Activated CD8-positive, alpha-beta memory T cell treated with anti-CD3 and anti-CD28 coated beads, Interleukin-2, amount 50 U/mL, for 24 hours (primary cell): ENCODE data around the gene UCHL5.
"Not testable (repeated sequence)": the region's sequence is repeated elsewhere in the genome, so short reads cannot be mapped to it uniquely, and the experiment has no call there.

Experiments
- DNase-seq: peaks from one replicate; pipeline ENCODE4 v3.0.0-alpha.2; 2020; ENCODE audit errors: extremely low read depth

Gene UCHL5

DNA sequence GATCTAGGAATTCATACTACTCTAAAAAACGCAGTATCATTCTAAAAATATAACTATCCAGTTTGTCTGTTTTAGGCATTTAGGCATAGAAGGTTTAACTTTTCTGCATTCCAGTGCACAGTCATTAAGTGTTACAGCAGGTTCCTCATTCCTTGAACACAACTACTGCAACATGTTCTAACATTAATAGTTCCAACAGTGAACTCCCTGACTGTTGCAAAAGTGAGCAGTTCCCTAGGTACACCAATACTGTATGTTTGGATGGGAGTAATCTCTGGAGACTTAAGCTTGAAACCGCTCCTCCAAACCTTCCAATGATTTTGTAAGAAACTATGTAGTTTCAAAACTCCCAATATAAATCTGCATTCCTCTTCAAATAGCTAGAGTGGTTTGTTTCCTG lies 46.2 kb downstream of the UCHL5 start:
- no peak for DNase-seq

DNA sequence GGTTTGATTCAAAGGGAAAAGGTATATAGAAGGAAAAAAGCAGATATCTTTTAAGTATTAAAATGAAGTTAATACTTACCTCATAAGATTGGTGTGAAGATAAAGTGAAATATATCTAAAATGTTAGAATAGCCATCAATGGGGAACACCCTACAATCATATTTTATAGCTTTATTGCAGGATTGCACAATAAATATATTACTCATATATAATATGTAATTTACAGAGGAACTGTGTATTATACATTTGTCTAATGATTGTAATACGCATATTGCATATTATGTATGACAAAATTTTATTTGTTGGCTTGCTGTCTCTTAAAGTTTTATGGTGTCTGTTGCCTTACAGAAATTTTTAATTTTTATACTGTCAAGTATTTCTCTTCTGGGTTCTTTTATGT lies 47.8 kb downstream of the UCHL5 start:
- DNase-seq, result no peak

DNA sequence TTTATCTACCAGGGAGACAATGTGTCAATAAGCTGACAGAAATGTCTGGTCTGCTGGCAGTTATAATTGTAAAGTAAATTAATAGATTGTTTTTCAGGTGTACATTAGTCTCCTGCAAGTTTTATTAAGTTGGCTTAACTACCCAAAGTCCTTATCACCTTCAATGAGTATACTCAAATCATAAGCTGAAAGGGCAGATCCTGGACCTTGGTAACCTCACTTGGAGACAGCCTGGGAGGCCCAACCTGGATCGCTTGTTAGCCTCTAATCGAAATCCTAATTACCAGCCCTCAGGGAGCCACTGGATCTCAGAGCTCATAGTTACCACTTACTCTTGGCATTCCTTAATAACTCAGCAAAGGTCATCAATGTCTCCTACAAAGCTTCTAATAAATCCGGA lies 49.7 kb downstream of the UCHL5 start:
- no peak for DNase-seq

DNA sequence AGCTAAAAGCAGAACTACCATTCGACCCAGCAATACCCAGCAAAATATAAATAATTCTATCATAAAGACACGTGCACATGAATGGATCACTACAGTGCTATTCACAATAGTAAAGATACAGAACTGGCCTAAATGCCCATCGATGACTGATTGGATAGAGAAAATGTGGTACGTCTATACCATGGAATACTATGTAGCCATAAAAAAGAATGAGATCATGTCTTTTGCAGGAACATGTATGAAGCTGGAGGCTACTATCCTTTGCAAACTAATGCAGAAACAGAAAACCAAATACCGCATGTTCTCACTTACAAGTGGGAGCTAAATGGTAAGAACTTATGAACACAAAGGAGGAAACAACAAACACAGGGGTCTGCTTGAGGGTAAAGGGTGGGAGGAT lies 53.4 kb downstream of the UCHL5 start:
- DNase-seq, result no peak

DNA sequence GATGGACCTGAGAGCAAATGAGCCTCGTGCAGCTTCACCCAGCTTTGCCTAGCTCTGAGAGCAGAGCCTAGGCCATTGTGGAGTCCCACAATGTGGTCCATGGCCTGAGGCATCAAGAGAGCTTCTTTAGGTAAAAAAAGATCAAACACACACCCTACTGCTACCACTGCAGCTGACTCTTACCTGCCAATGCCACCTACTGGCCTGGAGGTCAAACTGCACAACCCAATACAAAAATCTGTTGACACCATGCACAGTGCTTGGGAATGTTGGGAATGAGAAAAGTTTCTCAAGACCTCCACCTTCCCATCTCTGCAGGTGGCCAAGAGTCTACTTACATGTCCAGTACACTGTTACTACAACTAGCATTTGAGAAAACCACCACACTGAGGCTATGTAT lies 60.6 kb downstream of the UCHL5 start:
- DNase-seq, result no peak

DNA sequence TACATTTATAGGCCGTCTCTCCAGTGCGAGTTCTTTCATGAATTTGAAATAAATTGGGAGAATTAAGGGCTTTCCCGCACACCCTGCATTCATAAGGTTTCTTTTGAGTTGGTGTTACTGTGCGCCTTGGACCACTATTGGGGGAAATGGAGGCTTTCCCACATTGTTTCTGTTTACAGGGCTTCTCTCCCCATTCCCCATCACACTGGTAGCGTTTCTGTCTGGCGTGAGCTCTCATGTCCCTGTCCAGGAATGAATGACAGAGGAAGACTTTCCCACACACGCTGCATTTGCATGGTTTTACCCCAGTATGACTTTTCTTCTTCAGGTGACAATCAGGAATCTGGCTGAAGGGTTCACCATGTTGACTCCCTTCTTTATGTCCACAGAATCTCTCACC lies 65.0 kb downstream of the UCHL5 start:
- DNase-seq, result no peak

DNA sequence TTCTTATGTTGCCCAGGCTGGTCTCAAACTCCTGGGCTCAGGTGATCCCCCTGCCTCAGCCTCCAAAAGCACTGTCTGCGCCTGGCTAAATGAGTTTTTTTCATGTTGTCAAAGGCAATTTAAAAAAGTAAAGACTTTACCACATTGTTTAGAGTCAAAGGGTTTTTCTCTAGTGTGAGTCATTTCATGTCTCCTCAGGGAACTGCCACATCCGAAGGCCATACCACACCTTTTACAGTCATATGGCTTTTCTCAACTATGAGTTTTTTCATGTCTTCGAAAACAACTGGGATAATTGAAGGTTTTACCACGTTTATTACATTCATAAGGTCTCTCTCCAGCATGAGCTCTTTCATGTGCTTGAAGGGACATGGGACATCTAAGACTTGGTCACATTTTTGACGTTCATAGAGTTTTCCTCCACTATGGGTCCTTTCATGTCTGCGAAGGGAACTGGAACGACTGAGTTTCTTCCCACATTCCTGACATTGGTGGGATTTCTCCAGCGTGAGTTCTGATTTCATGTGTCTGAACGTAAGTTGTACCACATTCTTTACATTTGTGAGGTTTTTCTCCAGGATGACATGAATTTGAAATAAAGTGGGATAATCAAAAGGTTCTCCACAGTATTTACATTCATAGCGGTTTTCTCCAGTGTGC lies 65.6 kb downstream of the UCHL5 start:
- no peak for DNase-seq

DNA sequence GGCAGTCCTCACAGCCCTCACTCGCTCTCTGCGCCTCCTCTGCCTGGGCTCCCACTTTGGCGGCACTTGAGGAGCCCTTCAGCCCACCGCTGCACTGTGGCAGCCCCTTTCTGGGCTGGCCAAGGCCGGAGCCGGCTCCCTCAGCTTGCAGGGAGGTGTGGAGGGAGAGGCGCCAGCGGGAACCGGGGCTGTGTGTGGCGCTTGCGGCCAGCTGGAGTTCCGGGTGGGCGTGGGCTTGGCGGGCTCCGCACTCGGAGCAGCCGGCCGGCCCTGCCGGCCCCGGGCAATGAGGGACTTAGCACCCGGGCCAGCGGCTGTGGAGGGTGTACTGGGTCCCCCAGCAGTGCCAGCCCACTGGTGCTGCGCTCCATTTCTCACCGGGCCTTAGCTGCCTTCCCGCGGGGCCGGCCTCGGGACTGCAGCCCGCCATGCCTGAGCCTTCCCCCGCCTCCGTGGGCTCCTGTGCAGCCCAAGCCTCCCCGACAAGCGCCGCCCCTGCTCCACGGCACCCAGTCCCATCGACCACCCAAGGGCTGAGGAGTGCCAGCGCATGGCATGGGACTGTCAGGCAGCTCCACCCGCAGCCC lies 72.3 kb downstream of the UCHL5 start:
- DNase-seq, result not testable (repeated sequence)

DNA sequence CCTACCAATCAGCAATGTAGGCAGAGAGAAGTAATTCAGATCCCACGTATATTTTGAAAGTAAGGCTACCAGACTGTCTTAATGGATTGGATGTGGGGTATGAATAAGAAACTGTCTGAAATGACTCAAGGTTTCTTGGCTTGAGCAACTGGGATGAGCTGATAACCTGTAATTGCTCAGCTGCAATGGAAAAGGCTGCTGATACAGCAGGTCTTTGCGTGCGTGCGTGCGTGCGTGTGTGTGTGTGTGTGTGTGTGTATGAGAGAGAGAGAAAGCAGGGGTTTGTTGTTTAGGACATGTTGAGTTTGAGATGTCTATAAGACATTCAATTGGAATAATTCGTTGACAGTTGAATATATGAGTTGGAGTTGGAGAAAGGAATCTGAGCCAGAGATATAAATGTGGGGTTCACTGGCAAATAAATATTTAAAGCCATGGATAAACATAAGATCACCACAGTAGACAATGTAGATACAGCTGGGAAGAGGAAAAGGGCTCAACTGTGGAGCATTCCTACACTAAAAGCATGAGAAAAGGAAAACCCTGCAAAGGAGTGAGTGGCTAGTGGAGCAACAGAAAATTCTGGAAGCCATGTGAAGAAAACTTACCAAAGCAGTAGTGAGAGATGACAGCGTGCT lies 72.9 kb downstream of the UCHL5 start:
- DNase-seq, result no peak

DNA sequence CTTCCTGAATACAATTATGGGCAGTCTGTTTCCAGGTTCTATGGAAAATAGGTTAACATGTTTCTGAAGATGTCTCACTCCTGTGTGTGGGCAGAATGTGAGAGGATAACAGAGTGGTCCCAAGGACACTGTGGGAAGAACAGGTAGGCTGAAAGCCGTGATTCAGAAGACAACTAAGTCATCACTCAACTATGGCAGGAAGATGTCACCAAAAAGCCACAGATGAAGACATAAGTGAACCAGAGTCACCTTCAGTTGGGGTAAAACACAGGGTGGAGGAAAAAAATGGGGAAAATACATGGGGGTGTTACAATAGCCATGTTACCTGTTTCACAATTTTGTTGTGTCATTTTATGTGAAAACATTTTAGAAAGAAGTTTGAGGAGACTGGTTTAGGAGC lies 75.1 kb downstream of the UCHL5 start:
- DNase-seq, result no peak

DNA sequence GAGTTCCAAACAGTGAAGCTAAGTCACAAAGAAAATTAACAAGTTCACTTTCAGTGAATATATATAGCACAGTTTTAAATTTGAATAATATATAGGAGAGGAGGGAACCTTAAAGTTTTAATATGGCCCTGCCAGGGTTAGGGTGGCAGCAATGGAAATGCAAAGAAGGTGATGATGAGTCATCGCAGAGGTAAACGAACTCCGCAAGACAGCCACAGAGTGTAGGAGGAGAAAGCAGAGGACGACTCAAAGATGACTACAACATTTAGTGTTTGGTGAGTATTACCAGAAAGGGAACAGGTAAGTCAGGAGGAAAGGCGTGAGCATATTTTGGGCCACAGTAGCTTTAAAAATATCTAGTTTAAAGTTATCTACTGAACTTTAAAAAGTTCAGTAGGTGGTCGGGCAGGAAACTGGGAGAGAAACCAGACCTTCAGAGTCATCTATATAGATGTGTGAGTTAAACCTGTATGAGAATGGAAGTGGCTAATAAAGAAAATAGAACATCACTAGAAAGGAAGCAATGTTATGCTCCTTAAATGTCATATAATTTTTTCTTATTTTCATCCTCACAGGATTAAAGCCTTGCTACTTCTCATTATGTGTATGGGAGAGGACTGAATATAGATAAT lies 75.7 kb downstream of the UCHL5 start:
- no peak for DNase-seq

DNA sequence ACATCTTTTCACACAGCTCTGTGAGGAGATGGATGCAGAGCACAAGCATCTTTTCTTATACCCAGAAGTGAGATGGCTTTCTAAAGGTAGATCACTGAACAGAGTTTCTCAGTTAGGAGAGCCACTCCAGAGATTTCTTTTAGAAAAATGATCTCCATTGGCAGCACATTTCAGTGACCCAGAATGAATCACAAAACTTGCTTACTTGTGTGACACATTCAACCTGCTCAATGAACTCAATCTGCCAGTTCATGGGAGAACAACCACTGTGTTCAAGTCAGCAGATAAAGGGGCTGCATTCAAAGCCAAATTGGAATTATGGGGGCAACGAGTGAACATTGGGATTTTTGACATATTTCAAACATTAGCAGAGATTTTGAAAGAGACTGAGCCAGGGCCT lies 78.3 kb downstream of the UCHL5 start:
- DNase-seq, result no peak

DNA sequence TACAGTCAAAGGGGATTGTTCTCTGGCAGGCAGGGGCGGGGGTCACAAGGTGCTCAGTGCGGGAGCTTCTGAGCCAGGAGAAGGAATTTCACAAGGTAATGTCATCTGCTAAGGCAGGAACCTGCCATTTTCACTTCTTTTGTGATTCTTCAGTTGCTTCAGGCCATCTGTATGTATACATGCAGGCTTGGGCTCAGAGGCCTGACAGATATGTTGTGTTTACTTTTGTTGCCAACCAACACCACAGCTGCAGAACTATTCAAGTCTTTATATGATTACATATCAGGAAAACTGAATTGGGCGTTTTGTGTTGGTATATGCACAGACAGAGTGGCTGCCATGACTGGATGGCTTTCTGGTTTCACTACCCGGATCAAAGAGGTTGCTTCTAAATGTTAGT lies 78.8 kb downstream of the UCHL5 start:
- DNase-seq, result not testable (repeated sequence)

DNA sequence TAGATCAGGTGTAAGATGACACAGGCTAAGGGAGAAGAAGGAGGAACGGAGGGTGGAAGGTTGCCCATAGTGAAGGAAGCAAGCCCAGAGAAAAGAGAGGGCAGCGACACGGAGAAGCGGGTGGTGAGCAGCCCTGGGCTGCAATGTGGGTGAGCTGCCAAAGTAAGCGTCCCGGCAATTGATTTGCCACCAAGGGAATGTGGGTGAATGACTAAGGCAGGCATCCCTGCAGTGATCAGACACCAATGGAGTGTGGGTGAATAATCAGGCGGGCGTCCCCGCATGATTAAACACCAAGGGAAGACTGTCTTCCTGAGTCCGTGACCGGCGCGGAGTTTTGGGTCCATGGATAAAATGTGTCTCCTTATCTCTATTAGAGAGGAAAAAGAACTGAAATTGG lies 79.6 kb downstream of the UCHL5 start:
- no peak for DNase-seq

DNA sequence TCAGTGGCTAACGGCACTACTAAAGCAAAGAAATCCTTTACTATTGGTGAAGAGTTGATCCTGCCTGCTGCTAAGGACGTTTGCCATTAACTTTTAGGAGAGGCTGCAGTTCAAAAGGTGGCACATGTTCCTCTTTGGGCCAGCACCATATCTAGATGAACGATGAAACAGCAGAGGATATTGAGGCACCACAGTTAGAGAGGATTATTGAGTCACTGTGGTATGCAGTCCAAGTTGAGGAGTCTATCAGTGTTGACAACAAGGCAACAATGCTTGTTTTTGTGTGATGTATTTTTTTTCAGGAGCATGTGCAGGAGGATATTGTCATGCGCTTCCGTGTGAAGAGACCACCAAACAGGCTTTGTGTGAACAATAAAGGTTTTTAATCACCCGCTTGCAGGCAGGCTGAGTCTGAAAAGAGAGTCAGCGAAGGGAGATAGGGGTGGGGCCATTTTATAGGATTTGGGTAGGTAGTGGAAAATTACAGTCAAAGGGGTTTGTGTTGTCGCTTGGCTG lies 80.9 kb downstream of the UCHL5 start:
- no peak for DNase-seq

DNA sequence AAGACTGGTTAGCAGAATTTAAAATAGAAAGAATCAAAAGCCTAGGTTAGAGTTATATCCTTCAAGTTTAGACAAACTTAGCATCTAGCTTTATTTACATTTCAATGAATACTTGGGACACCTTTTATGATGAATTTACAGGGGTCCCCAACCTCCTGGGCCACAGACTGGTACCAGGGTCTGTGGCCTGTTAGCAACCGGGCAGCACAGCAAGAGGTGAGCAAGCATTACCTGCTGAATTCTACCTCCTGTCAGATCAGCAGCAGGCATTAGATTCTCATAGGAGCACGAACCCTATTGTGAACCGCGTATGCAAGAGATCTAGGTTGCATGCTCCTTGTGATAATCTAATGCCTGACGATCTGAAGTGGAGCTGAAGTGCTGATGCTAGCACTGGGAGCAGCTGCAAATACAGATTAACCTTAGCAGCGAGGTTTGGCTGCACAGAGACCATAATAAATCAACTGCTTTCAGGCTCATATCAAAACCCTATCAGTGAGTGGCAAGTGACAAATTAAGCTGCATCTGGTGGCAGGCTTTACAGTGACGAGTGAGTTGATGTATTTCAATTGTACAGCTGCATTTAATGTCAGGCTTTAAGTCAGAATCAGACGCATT lies 82.0 kb downstream of the UCHL5 start:
- DNase-seq, result no peak

DNA sequence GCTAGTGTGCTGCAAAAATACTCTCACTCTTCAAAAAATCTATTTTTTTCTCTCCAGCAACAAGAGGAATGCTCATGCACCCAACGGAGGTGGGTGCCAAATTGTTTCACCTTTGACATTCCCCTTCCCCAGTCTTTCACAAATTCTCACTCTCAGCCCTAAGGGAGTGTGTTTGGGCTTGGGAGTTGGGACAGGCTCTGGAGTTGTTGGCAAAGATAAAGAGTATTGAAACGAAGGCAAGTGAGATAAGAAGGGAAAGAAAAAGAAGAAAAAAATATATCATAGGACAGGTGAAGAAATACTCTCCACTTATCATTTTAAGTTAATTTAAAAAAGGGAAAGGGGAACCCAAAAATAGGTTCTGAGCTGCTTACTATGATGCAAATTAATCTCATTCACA lies 82.6 kb downstream of the UCHL5 start:
- DNase-seq, result no peak

DNA sequence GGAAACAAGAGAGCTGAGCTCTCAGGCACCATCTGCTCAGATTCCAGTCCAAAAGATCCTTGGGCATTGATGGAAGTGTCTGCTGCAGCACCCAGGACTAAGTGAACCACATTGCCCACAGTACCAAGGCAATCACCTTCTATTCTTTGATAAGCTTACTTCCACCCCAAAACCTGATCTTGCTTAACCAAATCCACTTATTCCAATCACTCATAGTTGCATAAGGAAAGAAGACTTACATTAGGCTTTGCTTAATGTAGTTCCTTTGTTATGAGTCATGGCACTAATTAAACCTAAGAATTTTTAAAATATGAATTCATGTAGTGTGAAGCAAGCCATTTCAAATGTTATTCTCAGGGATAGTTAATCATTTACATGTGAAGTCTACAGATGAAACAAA lies 84.5 kb downstream of the UCHL5 start:
- DNase-seq, result no peak

DNA sequence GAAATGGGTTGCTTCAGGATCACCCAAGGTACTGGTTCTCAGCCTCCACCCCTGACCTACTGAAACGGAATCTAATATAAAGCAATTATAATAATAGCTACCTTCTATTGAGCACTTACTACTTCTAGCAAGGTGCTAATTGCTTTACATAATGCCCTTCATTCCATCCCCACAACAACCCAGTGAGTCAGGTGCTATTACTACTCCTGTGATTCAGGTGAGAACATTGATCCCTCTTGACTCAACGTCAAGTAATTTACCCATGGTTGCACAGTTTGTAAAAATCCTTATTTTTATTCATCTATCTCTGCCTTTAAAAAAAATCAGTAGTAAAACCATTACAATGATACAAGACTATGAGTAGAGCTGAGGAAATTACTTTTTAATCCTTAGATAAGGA lies 85.2 kb downstream of the UCHL5 start:
- DNase-seq, result no peak

DNA sequence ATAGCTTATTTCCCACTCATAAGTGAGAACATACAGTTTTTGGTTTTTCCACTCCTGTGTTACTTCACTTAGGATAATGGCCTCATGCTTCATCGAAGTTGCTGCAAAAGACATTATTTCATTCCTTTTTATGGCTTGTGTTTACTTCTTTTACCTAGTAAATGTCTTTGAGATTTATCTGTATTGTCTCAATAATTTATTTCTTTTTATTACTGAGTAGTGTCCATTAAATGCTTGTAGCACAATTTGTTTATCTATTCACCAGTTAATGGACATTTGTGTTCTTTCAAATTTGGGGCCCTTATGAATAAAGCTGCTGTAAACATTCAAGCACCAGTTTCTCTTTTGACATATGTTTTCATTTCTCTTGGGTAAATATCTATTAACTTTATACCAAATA lies 86.0 kb downstream of the UCHL5 start:
- no peak for DNase-seq

DNA sequence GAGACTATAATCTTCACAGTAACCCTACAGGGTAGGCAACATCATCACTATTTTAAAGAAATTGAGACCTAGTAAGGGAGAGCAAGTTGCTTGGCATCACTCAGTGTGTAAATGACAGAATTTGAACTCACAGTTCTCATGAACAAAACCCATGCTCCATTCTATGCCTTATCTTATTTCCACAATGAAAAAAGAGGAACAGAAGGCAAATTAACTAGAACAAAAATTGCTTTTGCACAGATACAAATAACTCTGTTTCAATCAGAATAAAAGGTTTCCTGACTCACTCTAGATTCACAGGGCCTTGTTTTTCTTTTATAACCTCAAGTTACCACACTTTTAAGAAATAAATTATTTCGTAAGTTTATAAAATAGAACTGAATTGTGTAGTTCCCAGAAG lies 90.1 kb downstream of the UCHL5 start:
- no peak for DNase-seq

DNA sequence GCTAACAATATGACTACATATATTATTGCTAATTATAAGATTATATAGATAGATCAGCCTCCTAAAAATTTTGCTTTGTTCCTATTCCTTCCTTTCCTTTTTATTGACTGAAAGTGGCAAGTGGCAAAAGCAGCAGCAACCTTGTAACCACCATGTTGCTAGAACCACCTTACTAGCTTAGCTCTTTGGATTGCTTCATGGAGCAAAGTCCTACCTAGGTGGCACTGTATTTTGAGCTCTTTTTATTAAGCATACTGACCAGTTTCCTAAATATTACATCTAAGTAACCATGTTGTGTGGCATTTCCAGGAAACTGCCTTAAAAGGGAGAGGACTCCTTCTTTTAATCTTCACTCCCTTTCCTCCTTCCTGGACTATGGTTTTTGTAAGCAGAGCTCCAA lies 90.8 kb downstream of the UCHL5 start:
- no peak for DNase-seq

DNA sequence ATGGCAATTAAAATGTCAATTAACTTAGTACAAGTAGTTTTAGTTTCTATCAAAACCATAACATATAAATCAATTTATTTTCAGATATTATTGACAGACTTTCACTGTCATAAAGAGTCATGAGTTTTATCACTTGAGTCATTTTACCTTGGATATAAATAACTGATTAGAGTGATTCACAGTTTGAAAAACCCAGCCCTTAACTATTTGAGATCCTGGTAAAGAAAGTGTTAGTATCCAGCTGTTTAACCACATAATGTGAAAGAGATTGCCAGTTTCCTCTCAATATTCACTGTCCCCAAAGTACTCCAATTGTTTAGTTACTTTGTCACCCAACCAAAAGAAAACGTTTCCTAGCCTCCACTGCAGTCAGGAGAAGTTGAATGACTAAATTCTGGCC lies 91.3 kb downstream of the UCHL5 start:
- no peak for DNase-seq
